AG04450 (cell line): ENCODE data around the gene KLF16. TPM values are rescaled to one million over a fixed set of nuclear protein-coding genes. Genes with fewer than 3 reads are reported as not detected.
A peak's percentile ranks its signal among the peaks of the same experiment; 100 is the strongest.

Experiments
- CTCF ChIA-PET: fragments of 300-600, 350-600 bp; formaldehyde crosslinking; extraction: SDS; loops from one replicate; lab custom pipeline; 2022; ENCODE audit warnings: antibody characterized with exemption, inconsistent platforms; lab: Charles Lee
- POLR2A ChIA-PET: fragments of 350-600 bp; formaldehyde crosslinking; extraction: SDS; loops from one replicate; lab custom pipeline; 2021; ENCODE audit warnings: antibody characterized with exemption, inconsistent platforms; lab: Yijun Ruan, JAX
- DNase-seq: peaks from one replicate; pipeline ENCODE4 v3.0.0-alpha.2; 2011; ENCODE audit warnings: low read depth, low spot score
- H3K27ac ChIP-seq: one replicate; pipeline ENCODE4 v1.5.1; 2012; ENCODE audit warnings: low read depth, low read length, control low read depth
- H3K27me3 ChIP-seq: one replicate; pipeline ENCODE4 v1.6.0; 2012; ENCODE audit warnings: low read length; ENCODE audit not compliant: control insufficient read depth, insufficient read depth
- H3K4me3 ChIP-seq: 2 replicates; pipeline ENCODE4 v1.5.1; 2011; ENCODE audit warnings: mild to moderate bottlenecking, low read depth, low read length, control low read depth
- H3K9me3 ChIP-seq: 2 replicates; pipeline ENCODE4 v1.5.1; 2012; ENCODE audit warnings: low read length; ENCODE audit not compliant: control insufficient read depth, insufficient read depth
- CTCF ChIP-seq: IDR thresholded peaks from 2 replicates; pipeline ENCODE4 v1.5.1; 2011; ENCODE audit warnings: low read depth, low read length, control low read depth, inconsistent platforms
- polyA plus RNA-seq: library from polyadenylated mRNA; depleted of rRNA; stranded (reverse); fragments of >200 nt; gene quantifications from 2 replicates; pipeline ENCODE4 v1.2.3, GENCODE V29; 2011

KLF16 gene
- polyA plus RNA-seq, 1 experiment, result 3.4 TPM

GRCh38 chr19:1862424-1863327 is 703 bp downstream of the KLF16 start:
- POLR2A ChIA-PET, result no interaction called here
- Histone ChIP-seq H3K9me3 (no peaks in the 10 kb centered on the region), H3K27ac (no peak overlapping the region), H3K4me3 (peak overlapping the region; percentile 81), H3K27me3 (no peaks in the 10 kb centered on the region)
- CTCF ChIA-PET, result no interaction called here
- no peak for TF ChIP-seq CTCF
- no peak for DNase-seq

GRCh38 chr19:1862068-1862423 is 1.3 kb downstream of the KLF16 start:
- no peak for DNase-seq
- ChIA-PET CTCF (no interaction called here), POLR2A (no interaction called here)
- Histone ChIP-seq H3K9me3 (no peaks in the 10 kb centered on the region), H3K4me3 (peak overlapping the region; percentile 81), H3K27ac (no peak overlapping the region), H3K27me3 (no peaks in the 10 kb centered on the region)
- no peak for TF ChIP-seq CTCF

GRCh38 chr19:1861599-1862031 is 1.8 kb downstream of the KLF16 start:
- Histone ChIP-seq H3K27me3 (no peaks in the 10 kb centered on the region), H3K4me3 (peak overlapping the region; percentile 81), H3K9me3 (no peaks in the 10 kb centered on the region), H3K27ac (no peak overlapping the region)
- POLR2A ChIA-PET, result no interaction called here
- no peak for TF ChIP-seq CTCF
- no peak for DNase-seq
- CTCF ChIA-PET, result interaction anchor here (1.5 to 1.6 kb wide), 2 partner anchors 12 to 35 kb away, joined by 3 read pairs; no protein-coding TSS in a partner anchor

GRCh38 chr19:1860821-1861598 is 2.4 kb downstream of the KLF16 start:
- Histone ChIP-seq H3K9me3 (no peaks in the 10 kb centered on the region), H3K27me3 (no peaks in the 10 kb centered on the region), H3K27ac (no peak overlapping the region), H3K4me3 (peak overlapping the region; percentile 81)
- CTCF ChIA-PET, result interaction anchor here (1.5 to 1.6 kb wide), 2 partner anchors 12 to 35 kb away, joined by 3 read pairs; no protein-coding TSS in a partner anchor
- POLR2A ChIA-PET, result no interaction called here
- no peak for TF ChIP-seq CTCF
- no peak for DNase-seq
